Spleen (tissue), 7 donors: ENCODE results near the gene SELENOF.

Source experiments
- POLR2A ChIP-seq, 3 donors: fragments of 450-650 bp; IDR thresholded peaks; one replicate each; pipeline ENCODE4 v1.5.1; 2017; ENCODE audit warnings: antibody characterized with exemption in 3 of 3, mild to moderate bottlenecking in 1 of 3
- POLR2AphosphoS5 ChIP-seq, 3 donors: sonication (generic); formaldehyde crosslinking; IDR thresholded peaks; one replicate each; pipeline ENCODE4 v1.5.1; 2017; ENCODE audit warnings: antibody characterized with exemption in 3 of 3
- TF ChIP-seq, protein P1 (sequence below), 11 experiments: fragments of 200-600 bp in 7 of 11; fragments of 450-650 bp in 4 of 11; sonication (generic) in 4 of 11; IDR thresholded peaks in 8 of 11; conservative IDR thresholded peaks in 3 of 11; 1 replicate in 7 of 11; 2 replicates in 4 of 11; pipeline versions ENCODE4 v1.4.0 to v1.8.0; 2016 to 2021; ENCODE audit warnings: antibody characterized with exemption in 11 of 11, inconsistent platforms in 4 of 11, mild to moderate bottlenecking in 1 of 11
- donor health status: DM: no; HTN: no; CAD: no; lungs with moderate emphysema.
- donor health status: DM: no; HTN: no; CAD: no.
- donor health status: DM: no; HTN: no; CAD: no.

GRCh38 chr1:86888327-86888726 is 25.6 kb downstream of the SELENOF start:
- TF ChIP-seq, protein P1, sequence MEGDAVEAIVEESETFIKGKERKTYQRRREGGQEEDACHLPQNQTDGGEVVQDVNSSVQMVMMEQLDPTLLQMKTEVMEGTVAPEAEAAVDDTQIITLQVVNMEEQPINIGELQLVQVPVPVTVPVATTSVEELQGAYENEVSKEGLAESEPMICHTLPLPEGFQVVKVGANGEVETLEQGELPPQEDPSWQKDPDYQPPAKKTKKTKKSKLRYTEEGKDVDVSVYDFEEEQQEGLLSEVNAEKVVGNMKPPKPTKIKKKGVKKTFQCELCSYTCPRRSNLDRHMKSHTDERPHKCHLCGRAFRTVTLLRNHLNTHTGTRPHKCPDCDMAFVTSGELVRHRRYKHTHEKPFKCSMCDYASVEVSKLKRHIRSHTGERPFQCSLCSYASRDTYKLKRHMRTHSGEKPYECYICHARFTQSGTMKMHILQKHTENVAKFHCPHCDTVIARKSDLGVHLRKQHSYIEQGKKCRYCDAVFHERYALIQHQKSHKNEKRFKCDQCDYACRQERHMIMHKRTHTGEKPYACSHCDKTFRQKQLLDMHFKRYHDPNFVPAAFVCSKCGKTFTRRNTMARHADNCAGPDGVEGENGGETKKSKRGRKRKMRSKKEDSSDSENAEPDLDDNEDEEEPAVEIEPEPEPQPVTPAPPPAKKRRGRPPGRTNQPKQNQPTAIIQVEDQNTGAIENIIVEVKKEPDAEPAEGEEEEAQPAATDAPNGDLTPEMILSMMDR (IDR thresholded peaks at IDR 0.05 in 8 of 11, conservative IDR thresholded peaks at IDR 0.05 in 3 of 11): no peak
- TF ChIP-seq POLR2AphosphoS5 (IDR thresholded peaks at IDR 0.05) (no peak), POLR2A (IDR thresholded peaks at IDR 0.05) (no peak)
